SH-SY5Y (cell line): ENCODE measurements around the gene FAM78A.

ENCODE experiments used
- GATA2 ChIP-seq: IDR thresholded peaks from 2 replicates; pipeline ENCODE4 v1.6.1; 2011; ENCODE audit warnings: mild to moderate bottlenecking, low read depth, low read length
- GATA3 ChIP-seq: IDR thresholded peaks from 2 replicates; pipeline ENCODE4 v1.6.1; 2011; ENCODE audit warnings: low read depth, mild to moderate bottlenecking, low read length, moderate library complexity

The FAM78A gene

DNA sequence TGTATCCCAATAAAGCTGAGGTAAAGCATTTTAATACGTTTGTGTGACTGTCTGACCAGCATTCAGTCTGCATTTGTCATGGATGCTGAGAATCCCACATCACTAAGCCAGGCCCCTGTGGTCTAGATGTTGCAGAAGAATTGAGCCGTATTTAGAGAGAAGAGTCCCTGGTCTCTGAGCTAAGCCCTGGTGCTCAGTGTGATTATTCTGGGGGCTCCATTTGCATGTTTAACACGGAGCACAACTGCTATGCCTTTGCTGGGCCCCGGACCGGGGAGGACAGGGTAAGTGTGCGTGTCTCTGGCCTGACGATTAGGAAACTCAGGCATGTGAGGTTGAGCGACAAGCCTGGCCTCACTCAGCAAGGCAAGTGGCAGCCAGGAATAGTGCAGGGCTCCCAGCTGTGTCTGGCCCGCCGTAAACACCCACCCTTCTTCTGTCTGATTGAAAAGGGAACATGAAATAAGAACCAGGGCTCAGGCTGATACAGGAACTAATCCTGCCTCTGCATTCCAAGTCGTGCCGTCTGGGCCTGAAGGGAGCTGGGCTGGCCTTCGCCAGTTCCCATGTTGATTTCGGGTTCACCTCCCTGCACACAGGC is 22.3 kb downstream of the FAM78A start:
- TF ChIP-seq GATA3 (no peak), GATA2 (no peak)

DNA sequence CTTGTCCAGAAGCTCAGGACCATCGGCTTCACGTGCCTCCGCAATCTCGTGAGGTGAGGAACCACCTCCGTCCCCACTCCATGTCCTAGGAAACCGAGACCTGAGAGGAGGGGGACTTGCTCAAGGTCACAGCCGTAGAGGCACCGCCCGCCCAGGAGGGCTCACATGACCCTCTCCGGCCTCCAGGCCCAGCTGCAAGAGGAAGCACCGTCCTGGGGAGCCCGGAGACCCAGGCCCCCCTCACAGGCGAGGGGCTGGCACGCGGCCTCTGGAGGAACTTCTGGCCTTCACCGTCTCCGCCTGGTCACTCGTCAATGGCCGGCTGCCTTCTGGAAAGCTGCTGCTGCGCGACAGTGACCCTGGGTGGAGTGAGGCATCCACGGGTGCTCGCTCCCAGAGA is 24.2 kb downstream of the FAM78A start:
- TF ChIP-seq GATA2 (no peak), GATA3 (no peak)

DNA sequence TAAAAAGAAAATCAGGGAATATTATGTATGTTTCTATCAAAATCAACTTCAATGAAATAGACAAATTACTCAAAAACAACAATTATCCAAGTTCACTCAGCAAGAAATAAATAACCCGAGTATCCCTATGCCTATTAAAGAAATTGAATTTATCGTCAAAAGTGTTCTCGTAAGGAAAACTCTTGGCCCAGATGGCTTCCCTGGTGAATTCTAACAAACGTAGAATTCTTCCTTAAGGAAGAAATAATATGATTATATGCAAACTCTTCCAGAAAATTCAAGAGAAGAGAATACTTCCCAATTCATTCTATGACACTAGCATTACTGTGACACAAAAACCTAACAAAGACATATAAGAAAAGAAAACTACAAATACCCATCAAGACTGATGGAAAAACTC is 29.7 kb downstream of the FAM78A start:
- TF ChIP-seq GATA3 (no peak), GATA2 (no peak)

DNA sequence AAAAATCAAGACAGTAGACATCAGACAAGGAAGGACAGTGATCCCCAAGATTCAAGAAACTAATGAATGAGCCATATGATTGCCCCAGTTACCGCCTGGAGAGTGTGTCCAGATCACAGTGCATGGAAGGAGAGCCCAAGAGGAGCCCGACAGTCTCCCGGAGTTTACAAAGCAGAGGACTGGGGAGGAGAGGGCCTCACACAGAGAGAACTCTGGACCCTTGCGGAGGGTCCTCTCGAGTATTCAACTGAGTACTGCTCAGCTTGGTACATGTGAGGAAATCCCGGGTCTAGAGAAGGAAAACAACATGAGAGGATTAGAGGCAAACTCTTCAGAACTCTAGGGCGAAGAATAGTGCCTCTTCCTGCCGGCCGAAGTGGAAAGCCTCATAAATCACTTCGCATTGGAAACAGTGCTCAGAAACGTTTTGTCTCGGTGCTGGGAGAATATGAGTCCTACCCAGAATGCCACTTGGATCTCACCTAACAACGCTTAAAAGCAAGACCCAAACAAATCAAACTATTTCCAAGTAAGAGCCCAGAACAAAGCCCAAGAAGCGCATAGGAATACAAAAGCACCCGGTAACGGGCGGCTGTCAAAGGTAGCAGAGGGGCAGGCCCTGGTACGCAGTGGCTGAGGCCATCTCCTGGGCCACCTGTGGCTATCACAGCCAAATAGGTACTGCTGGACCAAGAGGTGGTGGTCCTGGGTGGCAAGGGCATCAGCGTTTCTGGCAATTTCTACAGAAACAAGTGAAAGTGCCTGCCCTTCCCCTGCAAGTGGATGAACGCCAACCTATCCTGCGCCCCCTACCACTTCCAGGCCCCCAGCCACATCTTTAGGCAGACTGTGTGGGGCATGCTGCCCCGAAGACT is 36.0 kb downstream of the FAM78A start:
- TF ChIP-seq GATA2 (no peak), GATA3 (no peak)

DNA sequence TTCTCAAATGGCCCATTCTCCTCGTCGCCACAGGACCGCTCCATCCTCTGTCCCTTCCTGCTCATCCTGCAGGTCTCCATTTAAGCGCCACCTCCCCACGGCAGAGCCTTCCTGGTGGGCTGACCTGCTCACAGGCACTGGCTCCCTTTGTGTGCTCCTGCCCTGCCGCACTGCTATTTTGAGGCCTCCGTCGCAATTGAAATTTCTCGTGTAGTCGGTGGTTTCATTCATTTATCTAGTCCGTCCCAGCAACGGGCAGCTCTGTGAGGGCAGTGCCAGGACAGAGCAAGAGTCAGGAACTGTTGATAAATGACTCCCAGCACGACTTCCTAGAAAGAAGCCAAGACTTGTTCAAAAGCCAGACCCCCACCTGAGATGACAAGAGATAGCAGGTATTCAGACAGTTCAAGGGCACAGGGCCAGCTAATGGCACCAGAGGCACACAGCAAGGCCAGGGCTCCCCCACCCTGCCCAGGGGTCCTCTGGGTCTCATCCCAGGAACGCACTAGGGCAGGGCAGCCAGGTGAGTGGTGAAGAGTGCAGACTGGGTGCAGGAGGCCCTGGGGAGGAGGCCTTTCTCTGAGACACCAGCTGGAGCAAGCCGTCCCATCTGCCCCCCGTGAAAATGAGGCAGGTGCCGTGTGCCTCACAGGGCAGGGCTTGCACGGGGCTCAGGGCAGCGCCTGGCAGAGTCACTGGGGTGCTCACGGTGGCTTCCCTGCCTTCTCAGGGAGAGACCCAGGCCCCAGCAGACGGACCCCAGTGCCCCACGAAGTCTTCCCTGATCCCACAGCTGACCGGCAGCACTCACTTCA is 36.9 kb downstream of the FAM78A start:
- TF ChIP-seq GATA2, result no peak
- no peak for TF ChIP-seq GATA3

DNA sequence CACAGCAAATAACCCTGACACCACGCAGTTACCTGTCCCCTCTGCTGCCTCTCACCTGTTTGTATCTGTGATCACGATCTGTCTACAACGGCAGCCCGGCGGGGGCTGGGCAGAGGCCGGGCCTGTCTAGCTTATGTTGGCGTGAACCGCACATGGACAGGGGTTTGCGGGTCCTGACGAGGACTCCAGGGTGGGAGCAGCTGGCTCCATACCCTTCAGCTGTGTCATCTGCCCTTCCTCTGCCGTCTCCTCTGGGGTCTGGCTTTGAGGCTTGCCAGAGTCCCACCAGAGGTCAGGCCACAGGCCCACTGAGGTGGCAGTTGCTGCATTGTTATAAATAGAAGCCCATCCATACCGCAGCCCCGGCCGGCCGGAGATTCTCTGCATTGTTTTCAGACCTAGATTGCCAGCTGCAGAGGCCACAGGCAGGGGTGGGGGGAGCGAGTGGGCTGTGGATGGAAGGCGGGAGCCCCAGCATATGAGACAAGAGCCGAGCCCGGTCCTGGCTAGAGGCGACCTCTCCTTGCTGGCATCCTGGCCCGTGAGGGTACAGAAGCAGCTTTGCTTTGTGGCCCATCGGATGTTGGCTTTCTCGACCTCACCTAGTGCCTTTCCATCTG is 37.8 kb downstream of the FAM78A start:
- TF ChIP-seq GATA2 (no peak), GATA3 (no peak)

DNA sequence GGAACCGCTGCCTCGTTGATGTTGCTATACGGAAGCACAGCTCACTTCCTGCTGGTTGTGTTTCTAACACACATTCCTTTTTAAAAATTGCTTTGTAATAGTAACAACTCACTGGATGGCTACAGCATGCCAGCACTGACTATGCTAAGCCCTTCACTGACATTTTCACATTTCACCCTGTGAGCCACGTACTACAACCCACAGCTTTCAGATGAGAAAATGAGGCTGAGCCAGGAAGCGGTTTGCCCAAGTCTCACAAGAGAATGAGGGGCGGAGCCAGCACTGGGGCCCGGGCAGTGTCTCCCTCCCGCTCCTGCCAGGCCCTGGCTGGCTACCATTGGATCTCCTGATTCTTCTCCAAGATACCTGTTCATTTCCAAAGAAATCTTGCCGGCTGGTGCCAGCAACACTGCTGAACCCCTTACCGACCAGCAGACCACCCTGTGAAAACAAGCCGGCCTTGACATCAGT is 38.3 kb downstream of the FAM78A start:
- TF ChIP-seq GATA2 (no peak), GATA3 (no peak)

DNA sequence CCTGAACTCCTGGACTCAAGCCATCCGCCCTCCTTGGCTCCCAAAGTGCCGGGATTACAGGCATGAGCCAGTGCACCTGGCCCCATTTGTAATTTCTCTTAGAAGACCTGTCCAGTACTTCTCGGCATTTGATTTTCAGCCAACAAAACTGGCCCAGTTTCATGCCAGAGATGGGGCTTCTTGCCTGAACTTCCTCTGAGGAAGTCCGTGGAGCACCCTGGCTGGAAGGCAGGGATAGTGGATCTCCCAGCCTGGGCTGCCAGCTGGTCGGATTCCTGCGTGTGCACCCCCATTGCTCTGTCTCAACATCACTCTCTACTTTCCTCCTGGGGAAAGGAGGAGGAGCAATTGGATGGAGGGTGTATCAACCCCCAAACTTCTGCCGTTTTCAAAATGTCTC is 39.0 kb downstream of the FAM78A start:
- TF ChIP-seq GATA2 (no peak), GATA3 (no peak)

DNA sequence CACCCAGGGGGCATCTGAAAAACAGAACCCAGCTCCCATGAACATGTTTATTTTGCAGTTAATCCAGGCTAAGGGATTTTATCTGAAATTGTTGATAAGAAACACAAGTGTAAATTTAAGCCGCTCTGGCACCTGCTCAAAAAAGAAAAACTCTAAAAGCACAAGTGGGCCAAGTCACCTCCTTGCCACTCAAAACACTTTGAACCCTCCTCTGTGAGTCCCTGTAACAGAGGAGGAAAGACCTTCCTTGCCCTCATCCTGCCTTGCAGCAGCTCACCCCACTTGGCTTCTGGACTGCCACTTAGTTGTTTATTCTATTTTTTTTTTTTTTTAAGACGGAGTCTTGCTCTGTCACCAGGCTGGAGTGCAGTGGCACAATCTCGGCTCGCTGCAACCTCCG is 39.5 kb downstream of the FAM78A start:
- TF ChIP-seq GATA3 (no peak), GATA2 (0 out of 2 replicates have a peak, but pooled peaks have one; percentile 41)

DNA sequence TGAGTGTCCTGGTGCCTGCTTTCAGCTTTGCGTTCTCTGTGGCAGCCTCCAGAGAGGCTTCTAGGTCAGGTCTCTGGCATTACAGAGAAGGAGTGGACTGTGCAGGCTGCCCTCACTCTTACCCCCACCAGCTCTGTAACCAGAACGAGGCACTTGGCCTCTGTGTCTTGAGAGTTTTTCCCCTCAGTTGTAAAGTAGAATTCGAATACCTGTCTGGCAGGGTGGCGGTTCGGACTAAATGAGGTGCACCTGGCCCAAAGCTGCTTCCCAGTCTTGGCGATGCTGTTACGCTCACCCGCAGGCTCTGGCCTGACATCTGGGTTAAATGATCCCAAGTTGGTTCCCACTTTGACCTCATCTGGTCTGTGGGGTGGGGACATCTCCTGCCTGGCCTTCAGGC is 40.1 kb downstream of the FAM78A start:
- TF ChIP-seq GATA2 (no peak), GATA3 (no peak)

DNA sequence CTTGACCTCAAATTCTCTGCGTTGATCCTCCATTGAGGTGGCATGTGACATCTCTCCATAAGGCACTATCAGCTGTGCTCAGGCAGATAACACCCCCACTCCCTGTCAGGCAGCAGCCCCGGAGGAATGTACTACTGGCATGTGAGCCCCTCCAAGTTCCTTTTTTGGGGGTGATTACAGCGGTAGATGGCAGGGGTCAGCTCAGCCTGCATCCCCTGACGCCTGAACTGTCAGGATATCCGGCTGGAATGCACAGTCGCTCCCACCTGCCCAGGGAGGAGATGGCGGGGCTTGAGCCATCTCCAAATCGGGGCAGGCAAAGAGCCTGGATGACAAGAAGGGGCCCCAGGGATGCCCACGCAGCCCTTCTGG is 40.8 kb downstream of the FAM78A start:
- TF ChIP-seq GATA3, result no peak
- TF ChIP-seq GATA2, result no peak

DNA sequence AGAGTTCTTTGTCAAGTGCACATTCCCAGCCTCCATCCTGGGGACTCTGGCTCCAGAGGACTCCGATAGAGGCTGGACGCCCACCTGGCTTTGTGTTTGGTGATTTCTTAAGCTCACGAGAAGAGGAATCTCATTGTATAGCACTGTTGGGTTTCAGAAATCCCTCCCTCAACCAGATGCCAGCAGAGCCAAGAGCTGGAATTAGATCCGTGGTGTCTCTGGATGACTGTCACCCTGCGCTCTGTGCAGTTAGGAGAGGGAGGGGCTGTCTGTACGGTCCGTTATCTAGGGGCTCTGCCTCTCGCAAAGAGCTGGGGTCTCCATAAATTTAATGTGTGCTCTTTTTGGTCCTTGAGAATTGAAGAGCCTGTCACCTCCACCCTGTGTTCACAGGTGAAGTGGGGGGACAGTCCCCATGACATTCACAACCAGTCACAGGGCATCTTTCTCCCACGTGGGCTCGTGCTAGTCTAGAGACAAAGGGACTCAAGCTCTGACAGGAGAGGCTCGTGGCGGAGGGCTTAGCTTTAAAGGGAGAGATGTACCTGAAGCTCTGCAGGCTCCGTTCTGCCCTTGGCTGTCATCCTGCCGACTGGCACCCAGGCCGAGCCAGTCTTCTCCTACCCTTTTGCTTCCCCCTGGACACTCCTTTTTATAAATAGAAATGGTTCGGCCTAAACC is 41.4 kb downstream of the FAM78A start:
- TF ChIP-seq GATA3, result no peak
- no peak for TF ChIP-seq GATA2

DNA sequence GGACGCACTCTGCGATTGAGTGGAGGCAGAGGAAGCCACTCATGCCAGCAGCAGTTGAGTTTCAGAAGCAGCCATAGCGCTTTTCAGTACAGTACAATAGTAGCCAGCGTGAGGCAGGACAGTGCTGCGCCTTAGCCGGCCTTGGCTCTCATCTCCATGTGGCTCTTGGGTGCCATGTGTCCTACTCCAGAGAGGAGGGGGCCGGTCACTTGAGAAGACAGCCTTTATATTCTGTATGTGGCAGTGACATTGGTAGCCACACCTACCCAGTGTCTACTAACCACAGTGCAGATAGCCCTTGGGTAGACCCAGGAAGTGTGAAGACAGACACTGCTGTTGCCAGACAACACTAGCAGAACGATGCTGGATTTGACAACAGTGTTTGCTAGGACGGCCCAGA is 42.3 kb downstream of the FAM78A start:
- TF ChIP-seq GATA3, result no peak
- no peak for TF ChIP-seq GATA2
